ENCODE measurements around the gene KRTAP5-2. TPM values are rescaled to one million over a fixed set of nuclear protein-coding genes. Genes with fewer than 3 reads are reported as not detected.
A peak's percentile ranks its signal among the peaks of the same experiment; 100 is the strongest.

KRTAP5-2 gene
- total RNA-seq, 3 donors from 2014 or later = not detected

- intact Hi-C loops (cut with DNase I; ENCODE audit: low total_unique reads) = no loop called here
- no peak for DNase-seq (ENCODE audit: low spot score in 2 of 2)
- Histone ChIP-seq H3K9me3 (no peaks in the 10 kb centered on the region), H3K4me1 (no peaks in the 10 kb centered on the region), H3K36me3 (no peaks in the 10 kb centered on the region), H3K4me3 (no peak overlapping the region), H3K27me3 (peaks cover 0 to 36% of the 10 kb centered on the region in 2 donors), H3K27ac (no peak overlapping the region)
- TF ChIP-seq POLR2A (IDR thresholded peaks at IDR 0.05) = no peak
- peak; percentile 51 to 63 (median 54) for TF ChIP-seq CTCF (IDR thresholded peaks at IDR 0.05)
- TF ChIP-seq POLR2AphosphoS5 (IDR thresholded peaks at IDR 0.05) = no peak
Observed at GRCh38 chr11:1628506-1629325, 30.6 kb upstream of the KRTAP5-2 start.

GRCh38 chr11:1625541-1625940 is 27.4 kb upstream of the KRTAP5-2 start:
- peaks cover 0 to 14% of the 10 kb centered on the region in 2 donors for H3K27me3 ChIP-seq
- no peaks in the 10 kb centered on the region for H3K9me3 ChIP-seq
- TF ChIP-seq POLR2AphosphoS5 (IDR thresholded peaks at IDR 0.05) = no peak
- no peak for TF ChIP-seq CTCF (IDR thresholded peaks at IDR 0.05)
- no peak for TF ChIP-seq POLR2A (IDR thresholded peaks at IDR 0.05)
- H3K36me3 ChIP-seq = no peaks in the 10 kb centered on the region
- no peak overlapping the region for H3K27ac ChIP-seq
- no peak overlapping the region for H3K4me3 ChIP-seq
- no peaks in the 10 kb centered on the region for H3K4me1 ChIP-seq
- intact Hi-C loops (cut with DNase I; ENCODE audit: low total_unique reads) = no loop called here
- DNase-seq (ENCODE audit: low spot score in 2 of 2) = no peak

DNA sequence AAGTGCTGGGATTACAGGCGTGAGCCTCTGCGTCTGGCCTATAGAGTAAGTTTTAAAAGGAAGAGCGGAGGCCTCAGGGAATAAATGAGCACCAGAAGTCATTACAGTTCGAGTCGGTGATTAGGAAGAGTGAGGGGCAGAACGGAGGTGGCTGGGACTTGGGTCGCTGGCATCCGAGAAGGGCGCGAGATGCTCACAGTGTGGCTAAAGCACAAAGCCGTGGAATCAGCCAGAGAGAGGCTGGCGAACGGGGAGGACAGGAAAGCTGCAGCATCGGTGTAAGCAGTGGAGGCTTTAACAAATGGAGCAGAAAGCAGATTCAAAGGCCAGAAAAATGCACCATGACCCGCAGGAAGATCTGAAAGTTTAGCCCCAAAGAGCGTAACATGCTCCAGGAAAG is 26.5 kb upstream of the KRTAP5-2 start:
- H3K4me3 ChIP-seq = no peak overlapping the region
- intact Hi-C loops (cut with DNase I; ENCODE audit: low total_unique reads) = no loop called here
- no peak overlapping the region for H3K27ac ChIP-seq
- H3K36me3 ChIP-seq = no peaks in the 10 kb centered on the region
- no peak for TF ChIP-seq POLR2AphosphoS5 (IDR thresholded peaks at IDR 0.05)
- no peak for TF ChIP-seq POLR2A (IDR thresholded peaks at IDR 0.05)
- no peak for TF ChIP-seq CTCF (IDR thresholded peaks at IDR 0.05)
- no peaks in the 10 kb centered on the region for H3K4me1 ChIP-seq
- no peaks in the 10 kb centered on the region for H3K9me3 ChIP-seq
- no peak for DNase-seq (ENCODE audit: low spot score in 2 of 2)
- peaks cover 0 to 11% of the 10 kb centered on the region in 2 donors for H3K27me3 ChIP-seq

DNA sequence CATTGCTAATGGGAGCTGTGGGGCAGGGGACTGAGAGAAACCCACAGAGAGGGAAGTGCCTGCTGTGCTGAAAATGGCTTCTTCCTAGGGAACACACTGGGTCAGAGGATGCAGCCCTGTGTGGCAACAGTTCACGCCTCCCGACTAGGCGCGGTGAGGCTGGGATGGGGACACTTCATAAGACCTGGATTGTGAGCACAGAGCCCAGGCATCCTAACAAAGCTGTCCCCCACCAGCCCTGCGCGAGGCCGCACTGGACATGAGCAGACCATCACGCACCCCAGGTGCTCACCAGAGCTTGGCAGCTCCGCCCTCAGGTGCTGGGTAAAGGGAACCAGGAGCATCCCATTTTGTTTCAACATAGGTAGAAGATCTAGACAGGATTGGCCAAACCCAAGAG is 25.6 kb upstream of the KRTAP5-2 start:
- Histone ChIP-seq H3K36me3 (no peaks in the 10 kb centered on the region), H3K9me3 (no peaks in the 10 kb centered on the region), H3K4me3 (no peak overlapping the region), H3K27ac (no peak overlapping the region), H3K4me1 (no peaks in the 10 kb centered on the region), H3K27me3 (peaks cover 0 to 4% of the 10 kb centered on the region in 2 donors)
- intact Hi-C loops (cut with DNase I; ENCODE audit: low total_unique reads) = no loop called here
- no peak for TF ChIP-seq CTCF (IDR thresholded peaks at IDR 0.05)
- TF ChIP-seq POLR2A (IDR thresholded peaks at IDR 0.05) = no peak
- no peak for TF ChIP-seq POLR2AphosphoS5 (IDR thresholded peaks at IDR 0.05)
- no peak for DNase-seq (ENCODE audit: low spot score in 2 of 2)

GRCh38 chr11:1622086-1622485 is 24.0 kb upstream of the KRTAP5-2 start, which contains the start of gene KRTAP5-4:
Gene KRTAP5-4 (minus strand): TSS chr11:1622138. CDS start chr11:1622093, 45 bp downstream.
- Histone ChIP-seq H3K9me3 (no peaks in the 10 kb centered on the region), H3K27me3 (no peaks in the 10 kb centered on the region), H3K4me1 (no peaks in the 10 kb centered on the region), H3K27ac (no peak within 1 kb of the TSS), H3K4me3 (no peak within 1 kb of the TSS), H3K36me3 (no peaks in the 10 kb centered on the region)
- no peak for DNase-seq (ENCODE audit: low spot score in 2 of 2)
- intact Hi-C loops (cut with DNase I; ENCODE audit: low total_unique reads) = no loop called here
- no peak for TF ChIP-seq CTCF (IDR thresholded peaks at IDR 0.05)
- TF ChIP-seq POLR2A (IDR thresholded peaks at IDR 0.05) = no peak
- TF ChIP-seq POLR2AphosphoS5 (IDR thresholded peaks at IDR 0.05) = no peak

All from breast epithelium (tissue), 4 donors.